Thyroid gland (tissue), 4 donors: ENCODE measurements around the gene SOX13. TPM values are rescaled to one million over a fixed set of nuclear protein-coding genes. Genes with fewer than 3 reads are reported as not detected.

Experiments used
- DNase-seq, 2 donors: peaks; one replicate each; pipeline ENCODE4 v3.0.0-alpha.2; 2019
- H3K27ac ChIP-seq, 3 donors: fragments of 200-600 bp; sonication (generic); 1 replicate in 2 of 3; 2 replicates in 1 of 3; pipeline ENCODE4 v1.5.1; 2016 to 2019; ENCODE audit warnings: mild to moderate bottlenecking in 1 of 3, moderate library complexity in 1 of 3
- H3K27me3 ChIP-seq: fragments of 200-600 bp; sonication (generic); one replicate; pipeline ENCODE4 v1.5.1; 2019
- H3K36me3 ChIP-seq, 2 donors: fragments of 200-600 bp; sonication (generic); one replicate each; pipeline ENCODE4 v1.5.1; 2016 to 2019
- H3K4me1 ChIP-seq, 2 donors: fragments of 200-600 bp; sonication (generic); one replicate each; pipeline ENCODE4 v1.5.1; 2017 to 2019
- H3K4me3 ChIP-seq, 3 donors: fragments of 200-600 bp; sonication (generic); replicated peaks in 1 of 3; 1 replicate in 2 of 3; 2 replicates in 1 of 3; pipeline ENCODE4 v1.5.1; 2016; ENCODE audit warnings: mild to moderate bottlenecking in 1 of 3
- H3K9me3 ChIP-seq: fragments of 200-600 bp; sonication (generic); one replicate; pipeline ENCODE4 v1.5.1; 2017
- CTCF ChIP-seq, 6 experiments: fragments of 200-600 bp in 3 of 6; fragments of 450-650 bp in 3 of 6; sonication (generic) in 3 of 6; IDR thresholded peaks; one replicate each; pipeline ENCODE4 v1.5.1; 2016 to 2019; ENCODE audit warnings: antibody characterized with exemption in 6 of 6, mild to moderate bottlenecking in 2 of 6, inconsistent platforms in 1 of 6, moderate library complexity in 1 of 6
- POLR2A ChIP-seq, 2 donors: fragments of 450-650 bp; IDR thresholded peaks; one replicate each; pipeline ENCODE4 v1.6.1; 2017; ENCODE audit warnings: antibody characterized with exemption in 2 of 2, mild to moderate bottlenecking in 2 of 2, moderate library complexity in 1 of 2
- WGBS, 2 donors: methylation state at CpG; one replicate each; pipeline ENCODE4 v1.1.5; 2017; 5-methylcytosine and 5-hydroxymethylcytosine counted together
- intact Hi-C: fragments of 100-400 bp; cut with DNase I; formaldehyde crosslinking; loops from one replicate; pipeline ENCODE4 v1.15.1; 2023
- total RNA-seq, 4 donors: library from RNA; depleted of rRNA; stranded (reverse); fragments of >200 nt; gene quantifications; one replicate each; pipeline ENCODE4 v1.2.3, GENCODE V29; 2016

SOX13 gene
- total RNA-seq, 4 donors from 2014 or later, result 19.4 to 29.3 (median 20.8) TPM

DNA sequence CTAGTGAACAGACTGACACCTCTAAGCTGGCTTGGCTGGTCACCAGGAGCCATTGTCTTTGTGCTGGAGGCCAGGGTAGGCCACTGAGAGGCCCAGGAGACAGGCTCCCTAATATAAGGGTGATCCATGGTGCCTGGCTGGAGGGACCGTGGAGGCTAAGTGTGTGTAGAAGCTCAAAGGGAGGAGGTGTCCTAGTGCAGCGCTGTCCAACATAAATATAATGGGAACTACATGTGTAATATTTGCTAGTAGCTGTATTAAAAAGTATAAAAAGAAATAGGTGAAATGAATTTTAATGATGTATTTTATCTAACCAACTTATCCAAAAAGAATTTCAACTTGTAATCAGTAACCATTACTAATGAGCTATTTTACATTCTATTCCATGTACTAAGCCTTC is 35.0 kb downstream of the SOX13 start:
- Histone ChIP-seq H3K4me1 (peaks cover 31 to 48% of the 10 kb centered on the region in 2 donors), H3K27ac (no peak overlapping the region)

DNA sequence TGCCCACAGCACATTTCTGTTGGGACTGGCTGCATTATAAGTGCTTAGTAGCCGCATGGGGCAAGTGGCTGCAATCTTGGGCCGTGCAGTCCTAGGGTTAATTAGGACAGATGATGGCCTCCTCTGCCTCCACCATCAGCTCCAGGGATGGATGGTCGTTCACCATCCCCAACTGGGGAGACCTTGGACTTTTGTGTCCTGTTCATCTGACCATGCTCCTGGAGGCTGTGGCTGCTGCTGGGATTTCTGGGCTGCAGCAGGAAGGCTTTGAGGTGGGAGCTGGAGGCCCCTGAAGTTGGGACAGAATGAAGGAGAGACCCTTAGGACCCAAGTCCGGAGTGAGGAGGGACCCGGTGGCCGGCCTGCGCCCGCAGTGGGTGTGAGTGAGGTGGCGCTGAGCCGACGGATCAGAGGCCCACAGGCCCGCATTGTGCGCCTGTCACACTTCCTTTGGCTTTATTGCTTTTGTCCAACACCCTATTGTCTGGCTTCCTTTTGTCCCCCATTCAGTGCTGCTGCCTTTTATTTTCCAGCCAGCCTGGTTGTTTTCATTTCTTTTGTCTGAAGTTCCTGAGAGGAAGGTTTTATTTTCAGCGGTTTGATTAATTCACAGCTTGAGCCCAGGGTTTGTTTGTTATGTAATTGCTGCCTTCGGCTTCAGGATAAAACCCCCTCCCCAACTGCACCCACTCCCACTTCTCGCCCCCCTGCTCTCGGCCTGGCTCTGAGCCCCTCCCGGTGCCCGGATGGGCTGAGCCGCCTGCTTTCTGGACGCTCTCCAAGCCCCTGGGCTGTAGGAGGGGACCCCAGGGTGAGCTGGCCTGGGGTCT is 35.6 kb downstream of the SOX13 start:
- Histone ChIP-seq H3K27ac (peak overlapping the region in 1 of 3 donors; percentile 34), H3K4me1 (peaks cover 26 to 48% of the 10 kb centered on the region in 2 donors)
- 56 to 62% methylated on average over 19 to 21 of the region's 21 CpGs for WGBS, 2 donors

More for the DNA sequence above, 35.0 kb downstream of the SOX13 start:
- no peak overlapping the region for H3K4me3 ChIP-seq
- no peaks in the 10 kb centered on the region for H3K27me3 ChIP-seq
- intact Hi-C loops, result no loop called here
- no peaks in the 10 kb centered on the region for H3K9me3 ChIP-seq
- TF ChIP-seq CTCF (IDR thresholded peaks at IDR 0.05) (no peak), POLR2A (IDR thresholded peaks at IDR 0.05) (no peak)
- no peak for DNase-seq
- 95 to 96% methylated on average over 2 of the region's 2 CpGs for WGBS, 2 donors
- no peaks in the 10 kb centered on the region for H3K36me3 ChIP-seq

GRCh38 chr1:204110894-204111633 is 38.1 kb downstream of the SOX13 start:
- Histone ChIP-seq H3K36me3 (peaks cover 0 to 6% of the 10 kb centered on the region in 2 donors), H3K4me3 (no peak overlapping the region), H3K27ac (no peak overlapping the region), H3K4me1 (peaks cover 17 to 36% of the 10 kb centered on the region in 2 donors), H3K27me3 (no peaks in the 10 kb centered on the region), H3K9me3 (no peaks in the 10 kb centered on the region)
- no peak for DNase-seq
- TF ChIP-seq CTCF (IDR thresholded peaks at IDR 0.05) (no peak), POLR2A (IDR thresholded peaks at IDR 0.05) (no peak)
- intact Hi-C loops, result no loop called here
- 85 to 86% methylated on average over 5 of the region's 5 CpGs for WGBS, 2 donors

More for the DNA sequence above, 35.6 kb downstream of the SOX13 start:
- no peak for DNase-seq
- Histone ChIP-seq H3K27me3 (no peaks in the 10 kb centered on the region), H3K36me3 (no peaks in the 10 kb centered on the region), H3K4me3 (no peak overlapping the region), H3K9me3 (no peaks in the 10 kb centered on the region)
- intact Hi-C loops, result no loop called here
- TF ChIP-seq CTCF (IDR thresholded peaks at IDR 0.05) (no peak), POLR2A (IDR thresholded peaks at IDR 0.05) (no peak)

GRCh38 chr1:204112876-204113730 is 40.2 kb downstream of the SOX13 start:
- Histone ChIP-seq H3K36me3 (peaks cover 12 to 13% of the 10 kb centered on the region in 2 donors), H3K9me3 (no peaks in the 10 kb centered on the region), H3K4me3 (no peak overlapping the region), H3K27ac (no peak overlapping the region), H3K27me3 (no peaks in the 10 kb centered on the region), H3K4me1 (peaks cover 9 to 25% of the 10 kb centered on the region in 2 donors)
- intact Hi-C loops, result no loop called here
- TF ChIP-seq POLR2A (IDR thresholded peaks at IDR 0.05), result no peak
- no peak for TF ChIP-seq CTCF (IDR thresholded peaks at IDR 0.05)
- no peak for DNase-seq
- 85 to 88% methylated on average over 6 to 11 of the region's 11 CpGs for WGBS, 2 donors
